KOPT-K1 (cell line): ENCODE measurements around the gene GGTLC2.
"Not testable (repeated sequence)": the region's sequence is repeated elsewhere in the genome, so short reads cannot be mapped to it uniquely, and the experiment has no call there.

ENCODE experiments used
- H3K27ac ChIP-seq: fragments of 200-600 bp; sonication (generic); 2 replicates; pipeline ENCODE4 v1.5.1; 2016; ENCODE audit warnings: antibody characterized with exemption, mild to moderate bottlenecking, low read depth, low read length; ENCODE audit not compliant: poor library complexity, severe bottlenecking
- H3K36me3 ChIP-seq: fragments of 200-600 bp; sonication (generic); 2 replicates; pipeline ENCODE4 v1.5.1; 2017; ENCODE audit warnings: antibody characterized with exemption, mild to moderate bottlenecking, low read length, moderate library complexity; ENCODE audit not compliant: insufficient read depth
- H3K9me3 ChIP-seq: fragments of 200-600 bp; sonication (generic); 2 replicates; pipeline ENCODE4 v1.5.1; 2017; ENCODE audit warnings: antibody characterized with exemption, low read length, mild to moderate bottlenecking; ENCODE audit not compliant: insufficient read depth, poor library complexity, severe bottlenecking

The GGTLC2 gene

GRCh38 chr22:22619765-22620414 lies 24.5 kb upstream of the GGTLC2 start:
- Histone ChIP-seq H3K27ac (no peak overlapping the region), H3K9me3 (no peaks in the 10 kb centered on the region), H3K36me3 (no peaks in the 10 kb centered on the region)

GRCh38 chr22:22628546-22629495 lies 15.6 kb upstream of the GGTLC2 start:
- not testable (repeated sequence) for H3K27ac ChIP-seq, H3K36me3 ChIP-seq

GRCh38 chr22:22631223-22631652 lies 13.2 kb upstream of the GGTLC2 start:
- H3K27ac ChIP-seq, H3K36me3 ChIP-seq, H3K9me3 ChIP-seq: not testable (repeated sequence)

More at GRCh38 chr22:22628546-22629495, 15.6 kb upstream of the GGTLC2 start:
- not testable (repeated sequence) for H3K9me3 ChIP-seq

GRCh38 chr22:22632226-22632625 lies 12.2 kb upstream of the GGTLC2 start:
- not testable (repeated sequence) for H3K36me3 ChIP-seq, H3K27ac ChIP-seq, H3K9me3 ChIP-seq

GRCh38 chr22:22633533-22633932 lies 10.9 kb upstream of the GGTLC2 start:
- not testable (repeated sequence) for H3K27ac ChIP-seq, H3K36me3 ChIP-seq, H3K9me3 ChIP-seq

GRCh38 chr22:22636260-22636659 lies 8.2 kb upstream of the GGTLC2 start:
- not testable (repeated sequence) for H3K36me3 ChIP-seq, H3K9me3 ChIP-seq, H3K27ac ChIP-seq

GRCh38 chr22:22638313-22638712 lies 6.1 kb upstream of the GGTLC2 start:
- not testable (repeated sequence) for H3K9me3 ChIP-seq, H3K27ac ChIP-seq, H3K36me3 ChIP-seq

- H3K9me3 ChIP-seq, result not testable (repeated sequence)
Measured at GRCh38 chr22:22642255-22642654, 2.2 kb upstream of the GGTLC2 start.

GRCh38 chr22:22645969-22646368 lies 1.6 kb downstream of the GGTLC2 start:
- H3K9me3 ChIP-seq, H3K27ac ChIP-seq, H3K36me3 ChIP-seq: not testable (repeated sequence)

More at GRCh38 chr22:22642255-22642654, 2.2 kb upstream of the GGTLC2 start:
- not testable (repeated sequence) for H3K27ac ChIP-seq, H3K36me3 ChIP-seq

GRCh38 chr22:22647952-22648351 lies 3.5 kb downstream of the GGTLC2 start:
- not testable (repeated sequence) for H3K9me3 ChIP-seq, H3K27ac ChIP-seq, H3K36me3 ChIP-seq

GRCh38 chr22:22648863-22649536 lies 4.6 kb downstream of the GGTLC2 start:
- H3K27ac ChIP-seq, H3K36me3 ChIP-seq, H3K9me3 ChIP-seq: not testable (repeated sequence)

GRCh38 chr22:22649761-22650160 lies 5.3 kb downstream of the GGTLC2 start:
- not testable (repeated sequence) for H3K27ac ChIP-seq, H3K9me3 ChIP-seq, H3K36me3 ChIP-seq

- not testable (repeated sequence) for H3K36me3 ChIP-seq, H3K27ac ChIP-seq, H3K9me3 ChIP-seq
Measured at GRCh38 chr22:22650398-22650797, 6.0 kb downstream of the GGTLC2 start.

- H3K27ac ChIP-seq, H3K9me3 ChIP-seq, H3K36me3 ChIP-seq: not testable (repeated sequence)
Measured at GRCh38 chr22:22650803-22651515, 6.5 kb downstream of the GGTLC2 start.

GRCh38 chr22:22651593-22651992 lies 7.2 kb downstream of the GGTLC2 start:
- not testable (repeated sequence) for H3K36me3 ChIP-seq, H3K27ac ChIP-seq, H3K9me3 ChIP-seq
